H1 (cell line): ENCODE data around the gene SLC24A3. TPM values are rescaled to one million over a fixed set of nuclear protein-coding genes. Genes with fewer than 3 reads are reported as not detected.

Source experiments
- CTCF ChIA-PET: fragments of 300-600 bp; sonication (Branson Sonifier 250); formaldehyde crosslinking; loops from one replicate; lab custom pipeline; 2021; ENCODE audit not compliant: partially characterized antibody; lab: Charles Lee
- POLR2A ChIA-PET: fragments of 300-600 bp; sonication (Branson Sonifier 250); formaldehyde crosslinking; loops from one replicate; lab custom pipeline; 2021; ENCODE audit warnings: inconsistent platforms; ENCODE audit not compliant: partially characterized antibody; lab: Charles Lee
- DNase-seq, 2 experiments: peaks; one replicate each; pipeline versions ENCODE4 v3.0.0 to v3.0.0-alpha.2; 2010 to 2022; ENCODE audit warnings: low spot score in 2 of 2, low read depth in 1 of 2, mixed read lengths in 1 of 2
- FAIRE-seq: peaks from 2 replicates; lab custom pipeline; 2011; peaks lifted over from hg19 to GRCh38; lab: Jason Lieb, UNC
- H2AFZ ChIP-seq: 2 replicates; pipeline ENCODE4 v1.8.1; 2012; ENCODE audit warnings: low read length, inconsistent platforms
- H2AK5ac ChIP-seq: 2 replicates; pipeline ENCODE4 v1.6.1; 2013; ENCODE audit warnings: low read depth, low read length
- H2BK120ac ChIP-seq: replicated peaks from 2 replicates; pipeline ENCODE3; 2013; ENCODE audit warnings: low read depth, low read length, inconsistent platforms
- H2BK12ac ChIP-seq: 2 replicates; pipeline ENCODE4 v1.6.1; 2013; ENCODE audit warnings: low read depth, low read length
- H2BK15ac ChIP-seq: 2 replicates; pipeline ENCODE4 v1.6.1; 2013; ENCODE audit warnings: low read length
- H2BK20ac ChIP-seq: 2 replicates; pipeline ENCODE4 v1.6.1; 2013; ENCODE audit warnings: low read length
- H2BK5ac ChIP-seq: 2 replicates; pipeline ENCODE4 v1.6.1; 2013; ENCODE audit warnings: low read depth, low read length
- H3K14ac ChIP-seq: 2 replicates; pipeline ENCODE4 v1.6.1; 2013; ENCODE audit warnings: inconsistent platforms; ENCODE audit not compliant: insufficient read length
- H3K18ac ChIP-seq: 2 replicates; pipeline ENCODE4 v1.6.1; 2013; ENCODE audit warnings: low read length; ENCODE audit errors: extremely low read depth
- H3K23ac ChIP-seq: 2 replicates; pipeline ENCODE4 v1.6.1; 2013; ENCODE audit warnings: inconsistent platforms; ENCODE audit not compliant: insufficient read length
- H3K23me2 ChIP-seq: 2 replicates; pipeline ENCODE4 v1.6.1; 2013; ENCODE audit warnings: low read depth, low read length
- H3K27ac ChIP-seq: 2 replicates; pipeline ENCODE4 v1.6.1; 2011; ENCODE audit warnings: low read depth, low read length, inconsistent platforms
- H3K27me3 ChIP-seq, 4 experiments: replicated peaks in 1 of 4; 1 replicate in 1 of 4; 2 replicates in 3 of 4; pipeline versions ENCODE4 v1.6.1 to v1.8.1; 2011 to 2013; ENCODE audit warnings: low read length in 3 of 4, mild to moderate bottlenecking in 3 of 4, inconsistent platforms in 2 of 4, mixed read lengths in 2 of 4, moderate library complexity in 1 of 4; ENCODE audit not compliant: control insufficient read depth in 3 of 4, insufficient read depth in 3 of 4; ENCODE audit errors: extremely low read depth in 1 of 4
- H3K36me3 ChIP-seq, 4 experiments: 2 replicates each; pipeline versions ENCODE4 v1.6.1 to v1.8.1; 2011 to 2013; ENCODE audit warnings: mild to moderate bottlenecking in 4 of 4, low read length in 3 of 4, moderate library complexity in 2 of 4, control low read depth in 1 of 4, inconsistent platforms in 1 of 4; ENCODE audit not compliant: insufficient read depth in 4 of 4, control insufficient read depth in 2 of 4
- H3K4ac ChIP-seq: replicated peaks from 2 replicates; pipeline ENCODE3; 2013; ENCODE audit warnings: low read length, low read depth, mixed read lengths, inconsistent platforms; ENCODE audit not compliant: insufficient read length
- H3K4me1 ChIP-seq, 4 experiments: replicated peaks in 1 of 4; 1 replicate in 1 of 4; 2 replicates in 3 of 4; pipeline versions ENCODE4 v1.6.1 to v1.8.1; 2011 to 2013; ENCODE audit warnings: low read length in 3 of 4, inconsistent platforms in 2 of 4, mixed read lengths in 1 of 4; ENCODE audit not compliant: insufficient read depth in 4 of 4, control insufficient read depth in 3 of 4
- H3K4me2 ChIP-seq, 2 experiments: 2 replicates each; pipeline versions ENCODE4 v1.6.1 to v1.8.1; 2011 to 2013; ENCODE audit warnings: low read depth in 2 of 2, low read length in 2 of 2, control low read depth in 1 of 2, inconsistent platforms in 1 of 2, mild to moderate bottlenecking in 1 of 2; ENCODE audit not compliant: insufficient read depth in 1 of 2
- H3K4me3 ChIP-seq, 4 experiments: fragments of 200-600, 300-600 bp in 1 of 4; sonication (generic), shearing (Covaris generic), sonication (Bioruptor Twin) in 1 of 4; 2 replicates each; pipeline versions ENCODE4 v1.5.1 to v1.8.1; 2011 to 2016; ENCODE audit warnings: low read length in 4 of 4, low read depth in 3 of 4, control low read depth in 2 of 4, inconsistent platforms in 2 of 4, mild to moderate bottlenecking in 2 of 4, mixed read lengths in 1 of 4, moderate library complexity in 1 of 4; ENCODE audit not compliant: insufficient read depth in 2 of 4; ENCODE audit errors: extremely low read depth in 1 of 4
- H3K56ac ChIP-seq: replicated peaks from 2 replicates; pipeline ENCODE3; 2013; ENCODE audit warnings: low read depth, mild to moderate bottlenecking, mixed read lengths, low read length, inconsistent platforms; ENCODE audit not compliant: insufficient read length
- H3K79me1 ChIP-seq: 2 replicates; pipeline ENCODE4 v1.6.1; 2013; ENCODE audit warnings: low read depth, low read length, control low read depth
- H3K79me2 ChIP-seq, 2 experiments: 2 replicates each; pipeline versions ENCODE4 v1.6.1 to v1.8.1; 2012 to 2013; ENCODE audit warnings: low read length in 2 of 2, mild to moderate bottlenecking in 2 of 2, inconsistent platforms in 1 of 2; ENCODE audit not compliant: insufficient read depth in 2 of 2, control insufficient read depth in 1 of 2
- H3K9ac ChIP-seq, 4 experiments: replicated peaks in 1 of 4; 1 replicate in 1 of 4; 2 replicates in 3 of 4; pipeline versions ENCODE4 v1.6.1 to v1.8.1; 2011 to 2013; ENCODE audit warnings: low read depth in 3 of 4, low read length in 3 of 4, control low read depth in 2 of 4, mild to moderate bottlenecking in 2 of 4, moderate library complexity in 2 of 4, inconsistent platforms in 1 of 4; ENCODE audit errors: extremely low read depth in 1 of 4
- H3K9me3 ChIP-seq, 2 experiments: 2 replicates each; pipeline versions ENCODE4 v1.6.1 to v1.8.1; 2012 to 2013; ENCODE audit warnings: mild to moderate bottlenecking in 2 of 2, moderate library complexity in 2 of 2, control low read depth in 1 of 2, inconsistent platforms in 1 of 2, low read depth in 1 of 2, low read length in 1 of 2, mixed read lengths in 1 of 2; ENCODE audit not compliant: insufficient read depth in 2 of 2
- H4K20me1 ChIP-seq, 2 experiments: replicated peaks in 1 of 2; 2 replicates each; pipeline versions ENCODE3 to v1.8.1; 2011 to 2013; ENCODE audit warnings: inconsistent platforms in 2 of 2, low read length in 2 of 2, mild to moderate bottlenecking in 1 of 2; ENCODE audit not compliant: insufficient read depth in 2 of 2, control insufficient read depth in 1 of 2
- H4K5ac ChIP-seq: 2 replicates; pipeline ENCODE4 v1.6.1; 2013; ENCODE audit warnings: low read length, low read depth, mixed read lengths, inconsistent platforms; ENCODE audit not compliant: insufficient read length
- H4K8ac ChIP-seq: 2 replicates; pipeline ENCODE4 v1.8.0; 2013; ENCODE audit warnings: mild to moderate bottlenecking, moderate library complexity, low read length, inconsistent platforms; ENCODE audit not compliant: insufficient read depth; ENCODE audit errors: extremely low read depth
- H4K91ac ChIP-seq: replicated peaks from 2 replicates; pipeline ENCODE3; 2013; ENCODE audit warnings: low read length, mixed read lengths, inconsistent platforms; ENCODE audit not compliant: insufficient read length
- CBX5 ChIP-seq: fragments of 300-800, 300-1000 bp; sonication (generic); IDR thresholded peaks from 2 replicates; pipeline ENCODE4 v1.7.1; 2016; ENCODE audit warnings: antibody characterized with exemption, low read length, low read depth
- CBX8 ChIP-seq: fragments of 300-800, 300-1000 bp; sonication (generic); IDR thresholded peaks from 2 replicates; pipeline ENCODE4 v1.7.1; 2016; ENCODE audit warnings: low read depth, low read length, borderline replicate concordance
- EGR1 ChIP-seq: IDR thresholded peaks from 2 replicates; pipeline ENCODE4 v1.6.1; 2011; ENCODE audit warnings: low read depth, low read length, borderline replicate concordance
- HDAC6 ChIP-seq: IDR thresholded peaks from one replicate; pipeline ENCODE4 v1.7.1; 2012; ENCODE audit warnings: low read depth, mild to moderate bottlenecking, inconsistent platforms, low read length, moderate library complexity
- RFX5 ChIP-seq: IDR thresholded peaks from 2 replicates; pipeline ENCODE4 v1.6.1; 2011; ENCODE audit warnings: low read depth, low read length, improper control_type of control experiment, borderline replicate concordance
- SP4 ChIP-seq: IDR thresholded peaks from 2 replicates; pipeline ENCODE4 v1.6.1; 2012; ENCODE audit warnings: low read length, inconsistent platforms
- SUZ12 ChIP-seq: fragments of 200-600 bp; sonication (generic); IDR thresholded peaks from 2 replicates; pipeline ENCODE4 v1.6.1; 2012; ENCODE audit warnings: mild to moderate bottlenecking, inconsistent platforms, low read length, moderate library complexity, mixed read lengths
- TBP ChIP-seq: IDR thresholded peaks from 2 replicates; pipeline ENCODE4 v1.6.1; 2011; ENCODE audit warnings: low read depth, low read length, improper control_type of control experiment
- ZNF274 ChIP-seq: IDR thresholded peaks from 2 replicates; pipeline ENCODE4 v1.7.0; 2012; ENCODE audit warnings: low read length, borderline replicate concordance; ENCODE audit errors: extremely low read depth
- WGBS, 2 experiments: shearing (Covaris generic) in 1 of 2; methylation state at CpG; one replicate each; pipeline versions ENCODE4 v1.1.6 to v1.1.7; 2013 to 2015; ENCODE audit warnings: low lambda C conversion rate in 2 of 2, mixed read lengths in 2 of 2, inconsistent platforms in 1 of 2, low coverage in 1 of 2, missing lambda C conversion rate in 1 of 2; ENCODE audit not compliant: insufficient replicate concordance in 2 of 2, insufficient coverage in 1 of 2, insufficient read length in 1 of 2; ENCODE audit errors: extremely low coverage in 1 of 2, missing lambda C conversion rate in 1 of 2; 5-methylcytosine and 5-hydroxymethylcytosine counted together
- polyA plus RNA-seq, 7 experiments: library from polyadenylated mRNA; depleted of rRNA in 3 of 7; stranded (reverse) in 5 of 7; unstranded in 2 of 7; fragments of >200 nt in 5 of 7; fragments of 200-250 nt in 2 of 7; gene quantifications; 1 replicate in 5 of 7; 2 replicates in 1 of 7; 4 replicates in 1 of 7; pipeline versions ENCODE4 v1.2.1 to v1.2.3, GENCODE V29; 2011 to 2013; ENCODE audit warnings: missing spikeins in 2 of 7, mixed read lengths in 2 of 7
- total RNA-seq: library from RNA; stranded (reverse); fragmentation: NEBNext Ultra II Directional; extraction: Animal tissue kit (Norgen Biotek cat#: 25700); gene quantifications from 2 replicates; pipeline ENCODE4 v1.2.1, GENCODE V29; 2021

SLC24A3 gene
- total and polyA plus RNA-seq, 2 of the 8 experiments (the other 6 are each of a cell fraction or from before 2014, with no cell fraction given): 4.5 to 6.3 TPM

DNA sequence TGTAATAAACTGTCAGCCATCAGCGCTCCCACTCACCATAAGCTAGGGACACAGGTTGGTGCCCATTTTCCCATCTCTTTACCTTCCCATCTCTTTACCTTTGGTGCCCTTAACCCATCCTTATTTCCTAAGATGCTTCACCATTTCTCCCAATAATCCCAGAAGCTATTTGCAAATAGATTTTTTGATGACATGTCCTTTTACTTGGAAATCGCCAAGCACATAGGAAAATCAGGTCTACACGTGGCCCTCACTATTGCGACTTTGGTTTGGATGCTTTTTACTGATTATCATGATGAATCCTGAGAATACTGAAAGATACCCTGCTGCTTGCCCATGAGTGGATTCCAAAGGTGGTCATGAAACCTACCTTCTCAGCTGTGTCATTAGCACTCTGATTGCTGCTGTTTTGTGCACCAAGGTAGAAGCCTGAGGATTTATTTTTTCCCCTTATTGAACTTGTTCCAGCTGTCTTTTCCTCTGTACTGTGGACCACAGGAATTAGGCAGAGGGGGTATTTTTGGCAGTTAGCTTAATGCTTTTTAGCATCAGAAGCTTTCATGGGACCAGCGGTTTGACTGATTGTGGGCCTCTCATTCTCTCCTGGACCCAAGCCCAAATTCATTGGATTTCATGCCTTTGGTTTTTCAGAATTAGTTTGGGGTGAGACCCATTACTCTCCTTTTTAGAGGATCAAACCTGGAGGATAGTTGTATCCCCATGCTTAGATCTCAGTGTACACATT lies 316.0 kb downstream of the SLC24A3 start:
- H3K9ac ChIP-seq: no peak overlapping the region
- H3K23me2 ChIP-seq: no peaks in the 10 kb centered on the region
- no peak overlapping the region for H4K8ac ChIP-seq
- DNase-seq (no peak), FAIRE-seq (no peak)
- H3K36me3 ChIP-seq: no peaks in the 10 kb centered on the region
- H3K27me3 ChIP-seq: no peaks in the 10 kb centered on the region
- no peak overlapping the region for H3K4me3 ChIP-seq
- no peak overlapping the region for H3K14ac ChIP-seq
- no peaks in the 10 kb centered on the region for H3K9me3 ChIP-seq
- no peak overlapping the region for H4K91ac ChIP-seq
- no peak overlapping the region for H2AFZ ChIP-seq
- H3K4me1 ChIP-seq: no peaks in the 10 kb centered on the region
- no peak overlapping the region for H3K4ac ChIP-seq
- H2BK120ac ChIP-seq: no peak overlapping the region
- H2BK5ac ChIP-seq: no peak overlapping the region
- H3K79me1 ChIP-seq: no peaks in the 10 kb centered on the region
- H3K4me2 ChIP-seq: no peak overlapping the region
- H2BK15ac ChIP-seq: no peak overlapping the region
- no peak overlapping the region for H2BK12ac ChIP-seq
- no peak overlapping the region for H2BK20ac ChIP-seq
- H3K23ac ChIP-seq: no peak overlapping the region
- POLR2A ChIA-PET: no interaction called here
- H4K5ac ChIP-seq: no peak overlapping the region
- H4K20me1 ChIP-seq: no peaks in the 10 kb centered on the region
- TF ChIP-seq SP4: no peak
- TF ChIP-seq RFX5: no peak
- no peak for TF ChIP-seq HDAC6
- TF ChIP-seq ZNF274: no peak
- TF ChIP-seq TBP: no peak
- no peak for TF ChIP-seq EGR1
- no peak for TF ChIP-seq CBX8
- TF ChIP-seq CBX5: no peak
- no peak for TF ChIP-seq SUZ12
- TF ChIP-seq, all 59 proteins: peak for 0
- no peak overlapping the region for H2AK5ac ChIP-seq
- no peak overlapping the region for H3K27ac ChIP-seq
- WGBS, 2 experiments: 95% methylated on average over 5 of the region's 5 CpGs; no CpG with 5 or more reads in 1 of the 2 experiments
- no peaks in the 10 kb centered on the region for H3K79me2 ChIP-seq
- H3K18ac ChIP-seq: no peak overlapping the region
- CTCF ChIA-PET: interaction anchor here (0.6 to 1.6 kb wide), 5 partner anchors 14 to 1318 kb away, joined by 3 to 5 read pairs (median 3); no protein-coding TSS in a partner anchor
- no peak overlapping the region for H3K56ac ChIP-seq
